Neural cell (in vitro differentiated cells): ENCODE results near the gene SKOR2. TPM values are rescaled to one million over a fixed set of nuclear protein-coding genes. Genes with fewer than 3 reads are reported as not detected.
"Not testable (repeated sequence)": the region's sequence is repeated elsewhere in the genome, so short reads cannot be mapped to it uniquely, and the experiment has no call there.

Experiments
- H2AFZ ChIP-seq: fragments of 200-600, 300-800 bp; sonication (generic), shearing (Covaris generic); 2 replicates; pipeline ENCODE4 v1.6.0; 2014; ENCODE audit warnings: low read depth, mild to moderate bottlenecking, antibody characterized with exemption, low read length, moderate library complexity
- H3F3A ChIP-seq: fragments of 200-600 bp; shearing (Covaris generic); 2 replicates; pipeline ENCODE4 v1.6.1; 2016; ENCODE audit warnings: mild to moderate bottlenecking, moderate library complexity, mixed read lengths, antibody characterized with exemption, low read length; ENCODE audit not compliant: insufficient read depth, poor library complexity, severe bottlenecking
- H3K27ac ChIP-seq: fragments of 200-600, 300-800 bp; sonication (generic), shearing (Covaris generic); 2 replicates; pipeline ENCODE4 v1.5.1; 2014; ENCODE audit warnings: mild to moderate bottlenecking, low read length, moderate library complexity
- H3K27me3 ChIP-seq: fragments of 300-800, 200-600 bp; sonication (generic), shearing (Covaris generic); 2 replicates; pipeline ENCODE4 v1.6.0; 2014; ENCODE audit warnings: mild to moderate bottlenecking, low read depth, low read length, moderate library complexity; ENCODE audit not compliant: insufficient read depth
- H3K36me3 ChIP-seq: fragments of 300-800, 200-600 bp; sonication (generic), shearing (Covaris generic); 2 replicates; pipeline ENCODE4 v1.5.1; 2014; ENCODE audit warnings: mild to moderate bottlenecking, antibody characterized with exemption, low read length, moderate library complexity; ENCODE audit not compliant: insufficient read depth
- H3K4me2 ChIP-seq: fragments of 300-800, 200-600 bp; sonication (generic), shearing (Covaris generic); 2 replicates; pipeline ENCODE4 v1.6.0; 2014; ENCODE audit warnings: mild to moderate bottlenecking, low read length
- H3K4me3 ChIP-seq: fragments of 300-800, 200-600 bp; sonication (generic), shearing (Covaris generic); 2 replicates; pipeline ENCODE4 v1.5.1; 2014; ENCODE audit warnings: mild to moderate bottlenecking, low read length, moderate library complexity
- H3K79me2 ChIP-seq: fragments of 200-600 bp; shearing (Covaris generic); replicated peaks from 2 replicates; pipeline ENCODE4 v1.6.0; 2014; ENCODE audit warnings: mild to moderate bottlenecking, low read length, moderate library complexity; ENCODE audit not compliant: insufficient read depth
- H3K9ac ChIP-seq: fragments of 300-800, 200-600 bp; sonication (generic), shearing (Covaris generic); 2 replicates; pipeline ENCODE4 v1.6.1; 2016; ENCODE audit warnings: mild to moderate bottlenecking, low read length, mixed read lengths
- H3K9me2 ChIP-seq: fragments of 200-600 bp; shearing (Covaris generic); 2 replicates; pipeline ENCODE4 v1.6.1; 2016; ENCODE audit warnings: mild to moderate bottlenecking, low read length, mixed read lengths; ENCODE audit not compliant: insufficient read depth
- H3K9me3 ChIP-seq: fragments of 200-600, 300-800 bp; sonication (generic), shearing (Covaris generic); 2 replicates; pipeline ENCODE4 v1.6.1; 2016; ENCODE audit warnings: mild to moderate bottlenecking, mixed run types, low read length, moderate library complexity, mixed read lengths
- H4K20me1 ChIP-seq: fragments of 200-600 bp; shearing (Covaris generic); 2 replicates; pipeline ENCODE4 v1.6.1; 2016; ENCODE audit warnings: mild to moderate bottlenecking, mixed run types; ENCODE audit not compliant: insufficient read depth
- EP300 ChIP-seq: fragments of 450-650 bp; conservative IDR thresholded peaks from 2 replicates; pipeline ENCODE4 v1.6.1; 2014; ENCODE audit warnings: antibody characterized with exemption, mild to moderate bottlenecking, moderate library complexity; ENCODE audit not compliant: poor library complexity, severe bottlenecking
- EZH2 ChIP-seq: fragments of 200-600, 300-800 bp; shearing (Covaris generic), sonication (generic); IDR thresholded peaks from 2 replicates; pipeline ENCODE4 v1.6.1; 2014; ENCODE audit warnings: antibody characterized with exemption, low read length, borderline replicate concordance, mild to moderate bottlenecking; ENCODE audit not compliant: insufficient read depth, poor library complexity, severe bottlenecking
- MXI1 ChIP-seq: fragments of 450-650 bp; conservative IDR thresholded peaks from 2 replicates; pipeline ENCODE4 v1.6.1; 2014; ENCODE audit warnings: antibody characterized with exemption, mild to moderate bottlenecking; ENCODE audit not compliant: poor library complexity, severe bottlenecking
- POLR2AphosphoS5 ChIP-seq: IDR thresholded peaks from 2 replicates; pipeline ENCODE4 v1.6.1; 2012
- RAD21 ChIP-seq: fragments of 450-650 bp; conservative IDR thresholded peaks from 2 replicates; pipeline ENCODE4 v1.6.1; 2014; ENCODE audit warnings: antibody characterized with exemption, mild to moderate bottlenecking, moderate library complexity
- REST ChIP-seq: IDR thresholded peaks from 2 replicates; pipeline ENCODE4 v1.6.1; 2012; ENCODE audit warnings: borderline replicate concordance
- SMC3 ChIP-seq: fragments of 450-650 bp; conservative IDR thresholded peaks from 2 replicates; pipeline ENCODE4 v1.6.1; 2014; ENCODE audit warnings: antibody characterized with exemption, mild to moderate bottlenecking, moderate library complexity; ENCODE audit not compliant: poor library complexity
- TAF1 ChIP-seq: IDR thresholded peaks from 2 replicates; pipeline ENCODE4 v1.6.1; 2012; ENCODE audit warnings: low read depth
- polyA plus RNA-seq: library from polyadenylated mRNA; depleted of rRNA; stranded (reverse); fragments of >200 nt; gene quantifications from 2 replicates; pipeline ENCODE4 v1.2.3, GENCODE V29; 2014
- small RNA-seq, 3 experiments: library from RNA; depleted of rRNA; stranded (forward); fragments of <200 nt; gene quantifications; one replicate each; pipeline ENCODE3, GENCODE V24; 2012
- TF ChIP-seq, protein P1 (sequence below): fragments of 450-650 bp; IDR thresholded peaks from 2 replicates; pipeline ENCODE4 v1.5.1; 2014; ENCODE audit warnings: antibody characterized with exemption, mild to moderate bottlenecking, moderate library complexity; ENCODE audit not compliant: poor library complexity, severe bottlenecking

The SKOR2 gene
- polyA plus RNA-seq, 1 donor from 2014 or later = not detected

GRCh38 chr18:47160256-47160655 lies 91.2 kb downstream of the SKOR2 start:
- no peaks in the 10 kb centered on the region for H3F3A ChIP-seq
- H3K9me2 ChIP-seq = no peaks in the 10 kb centered on the region
- H3K27me3 ChIP-seq = no peaks in the 10 kb centered on the region
- TF ChIP-seq RAD21 (no peak), MXI1 (no peak), SMC3 (no peak), REST (no peak), TAF1 (no peak), POLR2AphosphoS5 (no peak), EZH2 (no peak), EP300 (no peak)
- TF ChIP-seq, protein P1, sequence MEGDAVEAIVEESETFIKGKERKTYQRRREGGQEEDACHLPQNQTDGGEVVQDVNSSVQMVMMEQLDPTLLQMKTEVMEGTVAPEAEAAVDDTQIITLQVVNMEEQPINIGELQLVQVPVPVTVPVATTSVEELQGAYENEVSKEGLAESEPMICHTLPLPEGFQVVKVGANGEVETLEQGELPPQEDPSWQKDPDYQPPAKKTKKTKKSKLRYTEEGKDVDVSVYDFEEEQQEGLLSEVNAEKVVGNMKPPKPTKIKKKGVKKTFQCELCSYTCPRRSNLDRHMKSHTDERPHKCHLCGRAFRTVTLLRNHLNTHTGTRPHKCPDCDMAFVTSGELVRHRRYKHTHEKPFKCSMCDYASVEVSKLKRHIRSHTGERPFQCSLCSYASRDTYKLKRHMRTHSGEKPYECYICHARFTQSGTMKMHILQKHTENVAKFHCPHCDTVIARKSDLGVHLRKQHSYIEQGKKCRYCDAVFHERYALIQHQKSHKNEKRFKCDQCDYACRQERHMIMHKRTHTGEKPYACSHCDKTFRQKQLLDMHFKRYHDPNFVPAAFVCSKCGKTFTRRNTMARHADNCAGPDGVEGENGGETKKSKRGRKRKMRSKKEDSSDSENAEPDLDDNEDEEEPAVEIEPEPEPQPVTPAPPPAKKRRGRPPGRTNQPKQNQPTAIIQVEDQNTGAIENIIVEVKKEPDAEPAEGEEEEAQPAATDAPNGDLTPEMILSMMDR = no peak
- H3K36me3 ChIP-seq = no peaks in the 10 kb centered on the region
- H3K4me3 ChIP-seq = no peak overlapping the region
- H3K9ac ChIP-seq = no peak overlapping the region
- no peaks in the 10 kb centered on the region for H3K9me3 ChIP-seq
- H2AFZ ChIP-seq = no peak overlapping the region
- H3K27ac ChIP-seq = no peak overlapping the region
- no peak overlapping the region for H3K4me2 ChIP-seq
- H3K79me2 ChIP-seq = no peaks in the 10 kb centered on the region
- no peaks in the 10 kb centered on the region for H4K20me1 ChIP-seq

DNA sequence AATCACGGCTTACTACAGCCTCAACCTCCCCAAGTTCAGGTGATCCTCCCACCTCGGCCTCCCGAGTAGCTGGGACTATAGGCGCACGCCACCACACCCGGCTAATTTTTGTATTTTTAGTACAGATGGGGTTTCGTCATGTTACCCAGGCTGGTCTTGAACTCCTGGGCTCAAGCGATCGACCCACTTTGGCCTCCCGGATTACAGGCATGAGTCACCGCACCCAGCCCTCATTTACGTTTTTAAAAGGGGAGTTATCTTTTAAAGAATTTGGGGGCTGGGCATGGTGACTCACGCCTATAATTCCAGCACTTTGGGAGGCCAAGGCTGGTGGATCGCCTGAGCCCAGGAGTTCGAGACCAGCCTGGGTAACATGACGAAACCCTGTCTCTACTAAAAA lies 93.1 kb downstream of the SKOR2 start:
- not testable (repeated sequence) for H3F3A ChIP-seq, H3K79me2 ChIP-seq, H3K4me2 ChIP-seq, H4K20me1 ChIP-seq, H3K9ac ChIP-seq, H3K4me3 ChIP-seq, H3K27me3 ChIP-seq, H3K27ac ChIP-seq, H3K36me3 ChIP-seq, H2AFZ ChIP-seq, H3K9me3 ChIP-seq, H3K9me2 ChIP-seq

Small RNAs within 50 kb of the gene (small RNA-seq; reads per million reads assigned to genes)
- 0 reads per million in 3 experiments for gene RNU6-1131P

Other genes starting within 250 kb of the SKOR2 start
- gene ELOA2, start 216.0 kb downstream of the SKOR2 start, polyA plus RNA-seq = not detected in 2 replicates
- 61.3 and 64.9 TPM in 2 replicates for gene HDHD2, start 101.2 kb downstream of the SKOR2 start, polyA plus RNA-seq
- 23.3 and 27.1 TPM in 2 replicates for gene IER3IP1, start 75.3 kb downstream of the SKOR2 start, polyA plus RNA-seq